GM19023 (cell line): ENCODE measurements around the gene CCK.
"Not testable (repeated sequence)": the region's sequence is repeated elsewhere in the genome, so short reads cannot be mapped to it uniquely, and the experiment has no call there.

ENCODE experiments used
- ATAC-seq: cut with Tn5 transposase; IDR thresholded peaks from one replicate; pipeline ENCODE4 v1.9.1; 2021; ENCODE audit warnings: mild to moderate bottlenecking, moderate library complexity; ENCODE audit not compliant: unreplicated experiment

Gene CCK

GRCh38 chr3:42266085-42266484, at the start of gene CCK:
TSS of gene CCK (minus strand) at chr3:42266185. CDS start at chr3:42263630, 2,555 bp downstream.
- no peak for ATAC-seq

- ATAC-seq, result no peak
These were observed 48.4 kb upstream of the CCK start for GRCh38 chr3:42314411-42314810.

GRCh38 chr3:42308651-42309050, 42.7 kb upstream of the CCK start:
- ATAC-seq, result no peak

GRCh38 chr3:42306499-42306898, 40.5 kb upstream of the CCK start:
- no peak for ATAC-seq

GRCh38 chr3:42302924-42303634, 37.1 kb upstream of the CCK start:
- ATAC-seq, result peak; percentile 75

GRCh38 chr3:42301446-42302175, 35.6 kb upstream of the CCK start:
- ATAC-seq, result no peak

GRCh38 chr3:42300778-42301177, 34.8 kb upstream of the CCK start:
- no peak for ATAC-seq

GRCh38 chr3:42300013-42300412, 34.0 kb upstream of the CCK start:
- no peak for ATAC-seq

GRCh38 chr3:42298259-42298658, 32.3 kb upstream of the CCK start:
- ATAC-seq, result no peak

- no peak for ATAC-seq
These were observed 26.0 kb upstream of the CCK start for GRCh38 chr3:42292009-42292408.

- ATAC-seq, result no peak
These were observed 25.2 kb upstream of the CCK start for GRCh38 chr3:42290966-42291714.

GRCh38 chr3:42289026-42289425, 23.0 kb upstream of the CCK start:
- ATAC-seq, result no peak

- no peak for ATAC-seq
These were observed 22.4 kb upstream of the CCK start for GRCh38 chr3:42288385-42288784.

- ATAC-seq, result not testable (repeated sequence)
These were observed 21.4 kb upstream of the CCK start for GRCh38 chr3:42287423-42287822.

- ATAC-seq, result no peak
These were observed 11.7 kb upstream of the CCK start for GRCh38 chr3:42277676-42278075.

- ATAC-seq, result peak; percentile 90
These were observed 10.5 kb upstream of the CCK start for GRCh38 chr3:42276141-42277132.

- no peak for ATAC-seq
These were observed 9.2 kb upstream of the CCK start for GRCh38 chr3:42275217-42275616.

GRCh38 chr3:42274266-42274665, 8.3 kb upstream of the CCK start:
- no peak for ATAC-seq

GRCh38 chr3:42273361-42273760, 7.4 kb upstream of the CCK start:
- ATAC-seq, result no peak

- no peak for ATAC-seq
These were observed 5.8 kb upstream of the CCK start for GRCh38 chr3:42271786-42272185.

GRCh38 chr3:42270561-42270960, 4.6 kb upstream of the CCK start:
- no peak for ATAC-seq
